DMS79 treated with DMSO at 0.1 percent for 48 hours (cell line): ENCODE results near the gene STIMATE.

ENCODE experiments used
- DNase-seq: peaks from one replicate; lab custom pipeline; 2025; lab: John Stamatoyannopoulos, UW

Gene STIMATE

DNA sequence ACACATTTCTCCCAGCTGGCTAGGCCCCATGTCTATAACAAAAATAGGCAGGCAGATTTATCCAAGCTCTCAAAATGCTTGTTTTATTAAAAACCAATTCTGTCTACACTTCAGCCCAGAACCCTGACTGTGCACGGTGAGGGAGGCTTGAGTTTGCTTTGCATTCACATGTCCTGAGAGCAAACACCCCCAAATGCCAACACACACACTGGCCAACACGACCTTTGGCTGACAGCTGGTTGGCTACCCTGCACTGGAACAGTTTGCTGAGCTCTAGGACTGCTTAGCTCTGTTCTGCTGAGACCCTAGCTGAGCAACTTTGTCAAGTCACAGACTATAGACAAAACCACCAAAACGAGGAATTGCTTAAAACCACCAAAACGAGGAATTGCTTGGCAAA is 3.6 kb downstream of the STIMATE start:
- DNase-seq, result no peak

DNA sequence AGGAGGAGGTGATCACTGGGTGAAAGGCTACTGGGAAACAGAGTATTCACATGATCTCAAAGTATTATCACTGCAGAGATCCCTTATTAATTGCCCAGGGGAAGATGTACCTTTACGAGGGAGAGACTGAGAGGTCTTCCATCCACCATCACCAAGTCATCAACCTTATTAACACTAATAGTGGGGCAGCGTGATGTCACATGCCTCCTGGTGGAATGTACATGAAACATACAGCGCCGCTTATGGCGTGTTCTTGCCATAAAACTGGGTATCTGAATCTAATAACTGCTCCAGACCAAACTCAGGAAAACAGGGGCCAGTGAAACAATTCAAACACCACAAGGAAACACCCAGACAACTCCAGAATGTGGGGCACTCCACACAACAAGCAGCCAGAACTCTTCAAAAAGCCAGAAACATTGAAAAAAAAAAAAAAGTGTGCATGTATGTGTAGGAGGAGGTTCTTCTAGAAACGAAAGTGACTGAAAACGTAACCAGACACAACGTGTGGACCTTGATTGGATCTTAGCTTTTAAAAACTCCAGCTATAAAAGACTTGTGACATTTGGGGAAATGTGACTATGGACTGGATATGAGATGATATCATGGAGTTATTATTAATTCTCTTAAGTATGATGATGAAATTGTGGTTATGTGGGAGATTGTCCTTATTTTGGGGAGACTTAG is 4.6 kb downstream of the STIMATE start:
- DNase-seq, result no peak

DNA sequence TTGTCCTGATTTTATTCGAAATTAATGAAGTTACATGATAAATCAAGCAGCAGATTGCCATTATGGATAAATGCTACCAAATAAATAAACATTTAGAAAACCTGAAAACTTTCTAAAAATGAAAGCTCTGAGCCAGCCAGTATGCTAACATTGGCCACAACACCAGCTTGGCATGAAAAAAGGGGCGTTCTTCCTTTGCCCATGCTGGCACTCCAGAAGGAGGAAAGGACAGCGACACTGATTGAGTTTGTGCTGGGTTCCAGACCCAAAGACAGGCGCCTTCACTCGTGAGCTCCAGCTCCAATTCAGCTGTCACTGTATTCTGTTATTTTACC is 5.1 kb downstream of the STIMATE start:
- DNase-seq, result no peak

DNA sequence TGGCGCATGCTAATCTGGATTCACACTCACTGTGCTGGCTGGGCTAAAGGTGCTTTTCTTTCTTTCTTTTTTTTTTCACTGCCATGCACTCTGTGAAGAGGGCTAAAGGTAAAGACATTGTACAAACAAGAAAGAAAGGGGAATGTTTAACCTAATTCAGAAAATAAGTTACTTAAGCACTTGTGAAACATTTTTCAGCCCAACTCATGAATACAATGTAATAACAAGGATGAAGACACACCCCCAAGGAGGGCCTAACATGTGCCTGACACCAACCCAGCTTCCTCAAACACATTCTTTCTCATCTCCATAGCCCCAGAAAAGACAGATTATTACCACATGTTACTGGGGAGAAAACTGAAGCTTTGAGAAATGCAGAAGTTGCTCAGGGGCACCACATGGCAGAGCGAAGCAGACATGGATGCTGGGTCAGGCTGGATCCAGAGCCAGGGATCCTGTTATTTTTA is 5.7 kb downstream of the STIMATE start:
- DNase-seq, result no peak

DNA sequence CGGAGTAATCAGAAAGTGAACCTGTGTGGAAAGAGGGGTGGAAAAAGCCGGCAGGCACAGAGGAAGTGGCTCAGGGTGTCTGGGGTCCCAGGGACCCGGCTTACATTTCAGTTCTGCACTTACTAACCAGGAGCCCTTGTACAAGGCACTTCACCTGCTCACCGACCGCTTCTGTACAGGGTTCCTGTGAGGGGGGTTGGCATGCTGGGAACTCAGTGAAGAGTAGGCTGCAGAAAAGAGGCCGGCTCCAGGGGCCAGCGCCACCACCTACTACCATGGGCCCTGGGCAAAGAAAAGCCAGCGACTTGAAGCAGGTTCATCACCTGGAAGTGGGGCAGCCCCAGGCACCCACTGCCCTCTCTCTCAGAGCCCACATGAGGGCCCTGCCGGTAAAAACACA is 6.2 kb downstream of the STIMATE start:
- DNase-seq, result no peak

DNA sequence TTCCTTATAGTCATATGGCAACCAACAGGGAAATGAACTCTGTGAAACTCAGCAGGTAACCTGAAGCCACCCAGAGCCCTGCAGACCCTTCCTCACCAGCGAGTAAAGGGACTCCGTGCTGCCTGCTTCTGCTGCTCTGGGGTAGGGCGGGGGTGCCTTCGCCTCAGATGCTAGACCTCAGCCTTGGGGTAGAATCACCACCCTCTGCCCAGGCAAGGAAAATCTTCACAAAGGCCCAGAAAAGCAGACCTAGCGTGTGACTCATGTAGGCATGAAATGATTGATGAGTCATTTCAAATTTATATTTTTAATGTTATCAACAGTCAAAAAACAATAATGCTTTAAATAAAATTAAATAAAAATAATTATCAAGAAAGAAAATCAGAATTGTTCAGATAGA is 6.6 kb downstream of the STIMATE start:
- no peak for DNase-seq

DNA sequence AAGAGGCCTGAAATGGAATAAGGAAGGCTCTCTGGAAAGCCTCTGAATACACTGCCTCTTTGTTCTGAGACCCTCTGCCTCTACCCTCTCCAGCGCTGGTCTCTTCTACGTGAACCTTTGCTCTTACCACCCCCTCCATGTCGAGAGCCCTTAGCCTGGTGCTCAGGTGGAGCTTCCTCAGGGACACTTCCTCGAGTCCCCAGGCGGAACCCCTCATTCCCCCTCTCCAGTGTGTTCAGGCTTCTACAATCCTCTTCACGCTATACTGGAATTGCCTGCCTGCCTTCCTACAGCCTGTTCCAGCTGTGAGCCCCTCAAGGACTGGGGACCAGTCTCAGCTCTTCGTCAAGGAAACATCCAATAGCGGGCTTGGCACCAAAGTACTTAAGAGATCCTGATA is 7.4 kb downstream of the STIMATE start:
- DNase-seq, result peak; percentile 28

DNA sequence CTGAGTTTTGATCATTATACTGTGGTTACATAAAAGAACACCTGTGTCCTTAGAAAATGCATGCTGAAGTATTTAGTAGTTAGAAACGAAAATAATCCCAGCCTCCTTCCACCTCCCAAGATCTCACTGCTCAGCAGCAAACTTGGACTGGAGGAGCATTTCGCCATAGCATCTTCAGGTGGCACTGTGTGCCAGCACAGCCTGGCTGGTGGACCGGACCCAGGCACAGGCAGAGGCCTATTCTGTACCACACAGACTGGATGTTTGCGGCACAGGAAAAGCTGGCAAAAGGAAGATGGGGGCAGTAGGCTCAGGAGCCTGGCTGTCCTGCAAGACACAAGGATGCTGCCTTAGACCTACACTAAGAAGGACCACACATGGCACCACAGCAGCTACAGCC is 10.2 kb downstream of the STIMATE start:
- DNase-seq, result no peak

DNA sequence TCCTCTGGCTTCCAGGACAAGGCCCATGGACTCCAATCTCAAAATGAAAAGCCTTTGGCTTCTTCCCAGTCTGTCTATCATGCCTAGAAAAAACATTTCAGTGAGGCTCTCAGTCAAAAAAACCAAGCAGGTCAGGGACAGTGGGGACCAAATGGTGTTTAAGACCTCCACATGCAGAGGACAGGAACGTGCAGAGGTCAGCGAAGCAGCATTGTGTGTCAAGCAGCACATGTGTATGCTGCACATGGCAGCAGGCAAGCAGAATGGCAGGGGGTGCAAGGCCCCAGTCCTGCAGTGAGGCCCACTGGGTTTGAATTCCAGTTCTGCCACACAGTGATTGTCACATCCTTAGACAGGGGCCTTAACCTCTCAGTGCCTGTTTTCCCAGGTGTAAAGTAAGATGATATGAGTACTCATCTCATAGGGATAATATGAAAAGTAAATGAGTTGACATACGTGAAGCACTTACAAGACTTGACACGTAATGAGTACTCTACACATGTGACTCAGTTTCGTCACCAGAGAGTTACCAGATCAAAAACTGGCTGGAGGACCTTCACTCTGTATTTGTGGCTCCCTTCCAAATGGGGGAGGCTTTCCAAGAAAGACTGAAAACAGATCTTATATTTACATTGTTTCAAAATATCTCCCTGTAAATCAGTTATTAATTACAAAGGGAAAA is 11.2 kb downstream of the STIMATE start:
- DNase-seq, result no peak

DNA sequence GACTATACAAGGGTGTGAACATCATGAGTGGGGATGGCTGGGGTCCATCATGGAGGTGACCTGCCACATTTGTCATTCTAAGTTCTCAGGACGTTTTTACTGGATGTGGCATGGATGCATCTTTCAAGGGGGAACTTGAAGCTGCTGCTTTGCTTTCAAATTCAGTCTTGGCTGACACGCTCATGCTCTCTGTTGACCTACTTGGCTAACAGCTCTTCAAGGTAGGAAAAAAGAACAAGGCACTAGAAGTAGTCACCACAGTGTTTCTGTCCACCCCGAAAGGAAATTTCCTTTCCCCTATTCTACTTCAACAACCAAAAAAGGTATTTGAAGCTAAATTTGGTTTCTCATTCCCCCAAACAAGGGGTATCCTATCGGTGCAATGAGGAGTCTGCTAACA is 15.0 kb downstream of the STIMATE start:
- DNase-seq, result peak; percentile 59

DNA sequence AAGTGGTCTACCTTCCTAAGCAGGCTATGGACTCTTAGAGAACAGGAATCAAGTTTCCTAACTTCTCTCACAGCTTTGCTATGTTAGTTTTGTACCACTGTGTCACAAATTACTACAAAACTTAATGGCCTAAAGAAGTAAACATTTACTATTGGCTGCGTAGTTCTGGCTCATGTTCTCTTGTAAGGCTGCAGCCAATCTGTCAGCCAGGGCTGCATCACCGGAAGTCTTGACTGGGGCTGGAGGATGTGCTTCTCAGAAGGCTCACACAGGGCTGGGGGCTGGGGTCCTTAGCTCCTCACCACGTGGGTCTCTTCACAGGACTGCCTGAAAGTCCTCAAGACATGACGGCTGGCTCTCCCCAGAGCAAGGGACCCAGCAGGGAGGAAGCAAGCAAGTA is 15.5 kb downstream of the STIMATE start:
- DNase-seq, result peak; percentile 59

DNA sequence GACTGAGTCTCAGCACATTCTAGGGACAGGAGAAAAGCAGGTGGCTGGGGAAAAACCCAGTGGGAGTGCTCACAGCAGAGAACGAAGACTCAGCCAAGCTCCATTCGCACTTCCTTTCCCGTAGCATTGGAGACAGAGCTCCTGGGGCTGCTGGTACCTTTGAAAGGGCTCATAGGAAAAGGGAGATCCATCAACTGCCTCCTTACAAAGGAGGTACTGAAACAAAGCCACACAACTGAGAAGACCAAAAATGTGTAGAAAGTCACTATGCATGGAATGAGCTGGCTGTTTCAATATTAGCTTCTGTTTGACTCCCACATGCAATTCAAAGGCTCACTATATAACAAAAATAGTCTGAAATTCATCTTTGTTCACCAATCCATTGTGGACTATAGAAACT is 16.9 kb downstream of the STIMATE start:
- no peak for DNase-seq

DNA sequence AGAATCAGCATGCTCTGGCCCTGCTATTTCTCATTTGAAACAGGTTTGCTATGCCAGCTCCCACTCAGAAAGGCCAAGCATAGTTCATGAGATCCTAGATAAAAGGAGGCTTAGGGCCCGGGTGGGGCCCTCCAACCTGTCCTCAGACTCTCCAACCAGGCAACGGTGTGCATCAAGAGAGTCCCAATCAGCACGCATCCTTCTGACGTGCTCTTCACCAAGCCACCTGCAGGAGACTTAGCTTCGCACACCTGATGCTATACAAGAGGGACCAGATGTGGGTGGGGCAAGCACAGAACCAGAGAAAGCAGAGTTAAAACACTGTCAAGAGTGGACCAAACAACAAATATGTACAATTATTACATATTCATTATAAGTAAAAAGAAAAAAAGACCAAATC is 17.3 kb downstream of the STIMATE start:
- DNase-seq, result no peak

DNA sequence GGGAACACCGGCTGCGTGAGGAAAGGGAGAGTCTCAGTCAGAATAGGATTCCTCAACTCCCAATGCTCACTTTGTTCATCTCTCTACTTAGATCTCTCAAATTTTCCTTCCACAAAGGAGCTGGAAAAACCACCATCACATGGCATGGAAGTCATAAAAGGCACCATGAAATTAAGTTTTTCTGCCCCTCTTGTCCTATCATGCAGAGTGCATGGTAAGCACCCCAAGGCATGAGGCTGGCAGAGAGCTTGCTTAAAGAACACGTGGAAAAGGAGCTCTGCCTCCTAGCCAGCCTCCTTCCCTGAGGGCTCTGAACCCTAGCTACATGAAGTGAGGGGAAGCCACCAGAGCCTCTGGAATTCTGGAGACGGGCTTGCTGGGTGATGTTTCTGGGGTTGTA is 17.8 kb downstream of the STIMATE start:
- DNase-seq, result no peak

DNA sequence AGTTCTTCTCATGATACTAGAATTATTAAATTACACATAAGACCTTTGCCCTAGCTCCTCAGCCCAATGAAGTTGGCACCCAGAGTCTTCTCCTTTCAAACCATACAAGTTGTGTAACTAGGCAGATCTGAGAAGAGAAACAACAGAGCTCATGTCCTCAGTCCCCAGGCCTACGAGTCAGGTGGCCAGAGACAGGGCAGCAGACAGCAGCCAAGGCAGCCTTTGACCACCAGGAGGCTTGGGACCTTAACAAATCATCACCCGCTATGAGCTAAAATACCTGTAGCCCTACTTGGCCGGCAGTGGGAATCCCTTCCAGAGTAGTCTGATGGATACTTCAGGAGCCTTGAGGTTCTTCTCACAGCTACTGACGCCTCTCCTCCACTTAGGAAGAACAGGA is 18.3 kb downstream of the STIMATE start:
- no peak for DNase-seq

DNA sequence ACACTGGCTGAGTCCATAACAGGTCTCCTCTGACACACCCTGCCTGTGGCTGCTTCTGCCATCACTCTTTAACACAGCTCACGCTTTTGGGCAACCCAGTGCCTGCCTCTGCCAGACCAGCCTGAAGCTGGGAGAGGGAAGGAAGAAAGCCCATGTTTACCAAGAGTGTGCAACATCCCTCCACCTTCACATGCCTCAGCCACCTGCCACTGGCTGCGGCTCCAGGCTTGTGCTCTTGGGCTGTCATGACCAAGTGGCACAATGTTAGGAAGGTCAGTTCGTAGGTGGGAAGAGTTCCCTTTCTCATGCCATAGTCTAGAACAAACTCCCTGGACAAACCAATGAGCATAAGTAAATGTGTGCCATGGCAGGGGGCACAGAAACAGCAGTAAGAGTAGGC is 20.3 kb downstream of the STIMATE start:
- DNase-seq, result no peak

DNA sequence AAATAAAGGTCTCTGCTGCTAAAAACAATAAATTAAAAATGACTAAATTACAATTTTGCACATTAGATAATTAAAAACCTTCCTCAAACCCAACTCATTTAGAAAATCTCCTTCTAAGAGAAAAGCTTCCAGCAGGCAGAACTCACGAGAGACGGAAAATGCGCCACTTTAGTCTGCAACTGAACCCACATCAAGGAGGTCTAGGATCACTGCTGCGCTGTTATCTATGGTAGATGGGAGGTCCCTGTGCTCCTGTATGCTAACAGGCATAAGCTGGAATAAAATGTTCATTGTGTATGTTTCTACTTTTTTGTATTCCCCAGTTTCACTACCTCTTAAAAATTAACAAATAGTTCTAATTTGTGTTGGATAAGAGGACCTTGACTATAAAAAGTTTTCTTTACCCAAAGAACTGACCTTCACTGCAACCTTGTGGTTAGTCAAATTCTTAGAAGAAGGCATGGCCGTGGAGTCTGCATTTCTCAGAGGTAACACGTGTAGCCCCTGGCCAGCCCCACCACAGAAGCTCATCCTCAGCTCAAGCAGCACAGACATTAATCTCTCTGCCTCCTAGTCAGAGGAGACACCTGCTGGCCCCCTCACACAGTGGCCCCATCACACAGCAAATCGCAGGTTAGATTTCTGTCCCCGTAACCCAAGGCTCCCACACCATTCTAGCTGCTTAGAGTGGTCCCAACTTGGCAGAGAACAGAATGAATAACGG is 22.3 kb downstream of the STIMATE start:
- DNase-seq, result no peak

DNA sequence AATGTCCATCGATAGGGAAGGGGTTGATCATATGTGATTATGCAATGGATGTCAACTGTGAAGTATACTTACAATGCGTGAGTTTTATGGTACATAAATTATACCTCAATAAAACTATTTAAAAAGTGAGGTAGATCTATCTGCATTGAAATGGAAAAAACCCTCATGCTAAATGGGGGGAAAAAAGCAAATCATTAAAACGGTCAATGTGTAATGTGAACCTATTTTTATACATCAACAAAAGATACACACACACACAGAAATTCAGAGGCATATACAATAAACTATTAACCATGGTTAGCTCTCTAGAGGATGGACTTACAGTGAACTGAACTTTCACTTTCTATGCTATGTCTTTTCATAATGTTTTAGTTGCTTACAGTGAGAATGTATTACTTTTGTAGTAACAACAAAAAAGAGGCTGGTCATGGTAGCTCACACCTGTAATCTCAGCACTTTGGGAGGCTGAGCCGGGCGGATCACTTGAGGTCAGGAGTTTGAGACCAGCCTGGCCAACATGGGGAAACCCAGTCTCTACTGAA is 23.1 kb downstream of the STIMATE start:
- DNase-seq, result no peak

DNA sequence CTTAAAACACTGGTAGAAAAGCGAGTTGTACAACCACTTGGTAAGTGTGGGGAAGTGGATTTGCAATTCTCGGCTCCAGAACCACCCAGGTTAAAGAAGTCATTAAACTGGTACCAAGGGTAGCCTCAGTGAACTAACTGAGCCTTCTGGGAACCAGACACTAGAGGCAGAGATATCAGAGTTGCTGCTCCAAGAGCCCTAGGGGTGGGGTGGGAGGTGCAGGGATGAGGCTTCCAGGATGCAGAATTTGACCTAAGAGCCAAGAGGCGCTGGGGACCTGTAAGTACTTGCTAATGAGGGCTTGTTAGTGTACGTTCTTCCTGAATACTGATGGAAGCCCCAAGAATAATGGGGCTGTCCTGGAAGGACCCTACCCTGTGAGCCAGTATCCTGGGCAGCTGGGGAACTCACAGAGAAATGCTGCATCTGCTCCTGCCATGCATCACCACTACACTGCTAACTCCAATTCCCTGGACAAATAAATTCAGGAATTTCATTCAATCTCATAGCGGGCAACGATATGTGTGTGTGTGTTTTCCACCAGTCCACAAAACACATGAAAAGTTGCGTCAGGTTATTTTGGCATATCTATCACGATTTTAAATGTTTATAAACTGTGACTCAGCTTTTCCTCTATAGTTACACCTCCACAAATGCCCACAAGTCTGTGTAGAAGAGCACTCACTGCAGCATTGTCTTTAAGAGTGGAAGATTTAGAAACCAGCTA is 23.8 kb downstream of the STIMATE start:
- DNase-seq, result no peak

DNA sequence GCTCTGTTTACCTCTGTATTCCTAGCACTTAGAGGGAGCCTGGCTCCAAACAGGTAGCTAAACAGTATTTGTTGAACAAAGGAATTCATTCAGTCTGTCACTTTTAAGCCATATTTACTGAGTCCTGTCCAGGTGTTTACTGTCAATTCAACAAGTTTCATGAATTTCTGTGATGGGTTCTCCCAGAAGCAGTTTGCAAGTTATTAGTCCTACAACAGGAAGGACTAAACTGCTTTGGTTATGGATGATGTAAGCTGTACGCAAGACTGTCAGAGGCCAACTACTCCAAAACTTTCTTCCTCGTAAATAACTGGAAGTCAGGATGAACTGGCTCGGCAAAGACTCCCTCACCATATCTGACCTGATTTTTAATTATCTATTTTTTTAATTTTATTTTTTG is 25.1 kb downstream of the STIMATE start:
- DNase-seq, result no peak

DNA sequence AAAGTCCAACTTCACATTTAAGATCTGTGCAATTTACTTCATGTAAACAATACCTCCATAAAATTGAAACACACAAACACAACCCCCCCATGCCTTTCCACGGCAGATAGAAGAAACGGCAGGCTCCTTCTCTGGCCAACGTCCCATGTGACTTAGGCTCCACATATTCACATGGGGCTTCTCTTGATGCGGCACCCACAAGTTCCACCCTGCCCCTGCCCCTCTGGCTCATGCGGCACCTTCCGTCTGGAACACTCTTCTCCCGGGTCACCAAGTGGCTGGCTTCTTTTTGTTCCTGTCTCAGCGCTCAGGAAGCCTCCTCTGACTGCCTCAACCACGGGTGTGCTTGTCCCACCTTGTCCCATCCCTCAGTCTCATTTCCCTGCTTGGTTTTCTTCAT is 25.6 kb downstream of the STIMATE start:
- DNase-seq, result no peak

DNA sequence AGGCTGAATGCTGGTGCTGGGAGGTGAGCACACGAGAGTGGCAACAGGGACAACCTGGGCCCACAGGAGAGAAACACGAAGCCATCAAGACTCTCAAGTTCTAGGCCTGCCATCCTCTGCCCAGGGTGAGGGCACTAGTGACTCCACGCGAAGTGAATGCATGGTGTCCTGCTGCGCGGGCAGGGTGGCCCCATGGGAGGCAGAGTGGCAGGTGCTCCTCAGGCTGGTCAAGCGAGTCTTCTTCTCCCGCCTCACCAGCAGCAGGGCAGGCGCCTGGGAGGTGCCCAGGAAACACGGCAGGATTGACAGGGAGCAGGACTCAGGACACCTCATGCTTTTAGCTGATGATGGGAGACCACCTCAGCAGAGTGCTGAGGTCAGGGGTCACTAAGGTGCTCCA is 26.9 kb downstream of the STIMATE start:
- DNase-seq, result no peak
